ENCODE results near the gene ZFAND6.
"Not testable (repeated sequence)": the region's sequence is repeated elsewhere in the genome, so short reads cannot be mapped to it uniquely, and the experiment has no call there.

ZFAND6 gene

GRCh38 chr15:80019168-80019745 is 40.2 kb upstream of the ZFAND6 start:
- TF ChIP-seq CTCF (IDR thresholded peaks at IDR 0.05; ENCODE audit: low read depth, low read length): no peak
- no peak overlapping the region for H3K4me3 ChIP-seq (ENCODE audit: low read depth, low read length)

- not testable (repeated sequence) for H3K4me3 ChIP-seq (ENCODE audit: low read depth, low read length)
Observed at GRCh38 chr15:80020149-80020548, 39.3 kb upstream of the ZFAND6 start.

- no peak for TF ChIP-seq CTCF (IDR thresholded peaks at IDR 0.05; ENCODE audit: low read depth, low read length)
- no peak overlapping the region for H3K4me3 ChIP-seq (ENCODE audit: low read depth, low read length)
Observed at GRCh38 chr15:80020731-80021130, 38.7 kb upstream of the ZFAND6 start.

GRCh38 chr15:80026310-80026709 is 33.2 kb upstream of the ZFAND6 start:
- H3K4me3 ChIP-seq (ENCODE audit: low read depth, low read length): no peak overlapping the region
- TF ChIP-seq CTCF (IDR thresholded peaks at IDR 0.05; ENCODE audit: low read depth, low read length): no peak

- H3K4me3 ChIP-seq (ENCODE audit: low read depth, low read length): no peak overlapping the region
- no peak for TF ChIP-seq CTCF (IDR thresholded peaks at IDR 0.05; ENCODE audit: low read depth, low read length)
Observed at GRCh38 chr15:80026754-80027153, 32.7 kb upstream of the ZFAND6 start.

- no peak overlapping the region for H3K4me3 ChIP-seq (ENCODE audit: low read depth, low read length)
- no peak for TF ChIP-seq CTCF (IDR thresholded peaks at IDR 0.05; ENCODE audit: low read depth, low read length)
Observed at GRCh38 chr15:80028937-80029336, 30.5 kb upstream of the ZFAND6 start.

- no peak for TF ChIP-seq CTCF (IDR thresholded peaks at IDR 0.05; ENCODE audit: low read depth, low read length)
- H3K4me3 ChIP-seq (ENCODE audit: low read depth, low read length): no peak overlapping the region
Observed at GRCh38 chr15:80031841-80032240, 27.6 kb upstream of the ZFAND6 start.

- no peak overlapping the region for H3K4me3 ChIP-seq (ENCODE audit: low read depth, low read length)
- TF ChIP-seq CTCF (IDR thresholded peaks at IDR 0.05; ENCODE audit: low read depth, low read length): no peak
Observed at GRCh38 chr15:80034629-80035028, 24.8 kb upstream of the ZFAND6 start.

Data from WI38 (cell line).